ENCODE results near the gene TRIO.

Gene TRIO

DNA sequence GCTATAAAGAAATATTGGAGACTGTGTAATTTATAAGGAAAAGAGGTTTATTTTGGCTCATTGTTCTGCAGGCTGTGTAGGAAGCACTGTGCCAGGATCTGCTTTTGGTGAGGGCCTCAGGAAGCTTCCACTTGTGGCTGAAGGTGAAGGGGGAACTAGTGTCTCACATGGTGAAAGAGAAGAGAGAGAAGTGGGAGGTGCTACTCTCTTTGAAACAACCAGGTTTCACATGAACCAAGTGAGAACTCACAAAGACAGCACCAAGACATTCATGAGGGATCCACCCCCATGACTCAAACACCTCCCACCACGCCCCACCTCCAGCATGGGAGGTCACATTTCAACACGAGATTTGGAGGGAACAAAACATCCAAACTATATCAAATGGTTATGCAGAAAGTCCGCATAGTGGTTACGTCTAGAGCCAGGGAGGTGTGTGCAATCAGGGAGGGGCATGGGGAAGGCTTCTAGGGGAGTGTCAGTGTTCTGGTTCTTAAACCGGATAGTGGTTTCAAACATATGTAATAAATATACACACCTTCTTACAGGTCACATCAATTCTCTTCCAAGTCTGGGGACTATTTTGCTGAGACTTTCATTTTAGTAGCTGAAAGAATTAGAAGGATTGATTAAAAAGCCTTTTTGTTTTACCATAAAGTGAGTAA is 113.0 kb downstream of the TRIO start:
- H3K4ac ChIP-seq (ENCODE audit: low read length): no peak overlapping the region
- H3K9ac ChIP-seq (ENCODE audit: low read depth, low read length, poor library complexity): no peak overlapping the region
- H2BK15ac ChIP-seq (ENCODE audit: low read length): no peak overlapping the region
- H3K14ac ChIP-seq (ENCODE audit: low read length): no peak overlapping the region
- H3K4me1 ChIP-seq (ENCODE audit: control insufficient read depth in 2 of 2, insufficient read depth in 1 of 2, low read depth in 1 of 2, low read length in 2 of 2): peaks cover 0 to 27% of the 10 kb centered on the region in 2 donors
- peaks cover 11% of the 10 kb centered on the region for H3K79me1 ChIP-seq (ENCODE audit: low read depth, low read length)
- no peak overlapping the region for H2BK5ac ChIP-seq (ENCODE audit: low read length)
- H3K4me3 ChIP-seq (ENCODE audit: low read length in 2 of 2): no peak overlapping the region
- H3K18ac ChIP-seq (ENCODE audit: low read length): no peak overlapping the region
- no peak overlapping the region for H3K4me2 ChIP-seq (ENCODE audit: insufficient read depth, low read length, poor library complexity, severe bottlenecking)
- H2AFZ ChIP-seq (ENCODE audit: low read length): no peak overlapping the region
- no peak overlapping the region for H4K8ac ChIP-seq (ENCODE audit: low read depth, low read length)
- H3K27ac ChIP-seq (replicated peaks; ENCODE audit: low read length): no peak overlapping the region
- no peak overlapping the region for H2AK5ac ChIP-seq (ENCODE audit: low read depth, low read length)
- H3K27me3 ChIP-seq (ENCODE audit: control insufficient read depth in 3 of 3, insufficient read depth in 3 of 3, low read depth in 1 of 3, low read length in 3 of 3): no peaks in the 10 kb centered on the region
- no CpG with 5 or more reads among the region's 5 CpGs for WGBS, 2 donors (ENCODE audit: extremely low coverage in 2 of 2, insufficient read length in 2 of 2, insufficient replicate concordance in 1 of 2)
- H4K91ac ChIP-seq (ENCODE audit: low read depth, low read length, poor library complexity): no peak overlapping the region
- peaks cover 3 to 64% of the 10 kb centered on the region in 2 donors for H3K9me3 ChIP-seq (replicated peaks in 1 of 2; ENCODE audit: control insufficient read depth in 2 of 2, insufficient read depth in 1 of 2, low read depth in 1 of 2, low read length in 2 of 2)
- H2BK120ac ChIP-seq (ENCODE audit: low read depth, low read length): no peak overlapping the region
- no peak overlapping the region for H3K23ac ChIP-seq (ENCODE audit: low read depth, low read length, poor library complexity)
- H3K36me3 ChIP-seq (replicated peaks in 1 of 2; ENCODE audit: control insufficient read depth in 2 of 2, insufficient read depth in 2 of 2, low read length in 2 of 2): peaks cover 0 to 1% of the 10 kb centered on the region in 2 donors
- no peak for DNase-seq (ENCODE audit: low spot score)
- H2BK12ac ChIP-seq (ENCODE audit: low read length): no peak overlapping the region

DNA sequence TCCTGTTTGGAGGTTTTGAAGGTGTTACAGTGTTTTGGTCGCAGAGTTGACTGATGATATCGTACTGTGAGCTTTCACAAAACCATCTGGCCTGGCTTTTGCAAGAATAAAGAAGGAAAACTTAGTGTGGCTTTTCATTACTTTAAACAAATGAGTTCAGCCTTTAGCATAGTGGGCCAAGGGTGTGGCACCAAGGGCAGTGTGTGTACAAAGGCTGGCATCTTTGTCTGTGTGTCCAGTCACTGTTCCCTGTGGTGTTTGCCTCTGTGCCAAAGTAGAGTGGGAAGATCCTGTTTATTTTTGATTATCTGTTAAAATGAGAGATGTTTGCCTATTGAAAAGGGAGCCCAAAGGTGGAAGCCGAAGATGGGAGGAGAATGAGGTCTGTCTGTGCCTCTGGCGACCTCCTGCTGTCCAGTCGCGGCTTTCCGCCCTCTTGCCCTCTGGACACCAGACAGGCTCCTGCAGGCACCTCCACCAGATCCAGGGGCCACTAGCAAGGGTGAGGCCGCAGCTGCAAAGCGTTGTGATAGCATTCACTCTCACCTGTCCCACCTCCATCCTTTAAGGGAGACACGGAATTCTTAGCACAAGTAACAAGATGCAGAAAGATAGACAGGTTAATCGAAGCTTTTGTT is 113.7 kb downstream of the TRIO start:
- H3K23ac ChIP-seq (ENCODE audit: low read depth, low read length, poor library complexity): no peak overlapping the region

DNA sequence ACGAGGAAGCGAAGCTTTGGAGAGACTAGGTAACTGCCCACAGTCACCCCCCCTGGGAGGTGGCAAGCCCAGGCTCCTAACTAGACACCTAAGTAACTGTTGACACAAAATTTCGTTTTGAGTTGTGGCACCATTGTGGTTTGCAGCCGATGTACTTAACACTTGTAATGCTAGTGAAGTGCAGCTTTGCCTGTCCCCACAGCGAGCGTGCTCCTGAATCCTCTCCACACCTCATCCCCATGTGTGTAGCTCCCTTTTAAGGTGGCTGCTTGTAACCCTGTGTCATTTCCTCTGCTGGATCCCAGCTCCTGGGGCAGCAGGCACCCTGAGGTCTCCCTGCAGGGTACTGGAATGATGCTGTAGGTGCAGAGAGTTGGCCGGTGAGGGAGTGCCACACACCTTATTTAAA is 114.9 kb downstream of the TRIO start:
- Histone ChIP-seq H3K9me3 (replicated peaks in 1 of 2; ENCODE audit: control insufficient read depth in 2 of 2, insufficient read depth in 1 of 2, low read depth in 1 of 2, low read length in 2 of 2) (peaks cover 3 to 53% of the 10 kb centered on the region in 2 donors), H3K4me1 (ENCODE audit: control insufficient read depth in 2 of 2, insufficient read depth in 1 of 2, low read depth in 1 of 2, low read length in 2 of 2) (peaks cover 0 to 27% of the 10 kb centered on the region in 2 donors), H3K4me2 (ENCODE audit: insufficient read depth, low read length, poor library complexity, severe bottlenecking) (no peak overlapping the region), H2AFZ (ENCODE audit: low read length) (no peak overlapping the region), H2BK15ac (ENCODE audit: low read length) (no peak overlapping the region), H3K36me3 (replicated peaks in 1 of 2; ENCODE audit: control insufficient read depth in 2 of 2, insufficient read depth in 2 of 2, low read length in 2 of 2) (no peaks in the 10 kb centered on the region), H3K4ac (ENCODE audit: low read length) (no peak overlapping the region), H3K9ac (ENCODE audit: low read depth, low read length, poor library complexity) (no peak overlapping the region), H2BK12ac (ENCODE audit: low read length) (no peak overlapping the region), H3K27me3 (ENCODE audit: control insufficient read depth in 3 of 3, insufficient read depth in 3 of 3, low read depth in 1 of 3, low read length in 3 of 3) (no peaks in the 10 kb centered on the region), H2BK120ac (ENCODE audit: low read depth, low read length) (no peak overlapping the region), H3K4me3 (ENCODE audit: low read length in 2 of 2) (peak overlapping the region in 1 of 2 donors; percentile 52), H3K27ac (replicated peaks; ENCODE audit: low read length) (no peak overlapping the region), H3K79me1 (ENCODE audit: low read depth, low read length) (peaks cover 9% of the 10 kb centered on the region), H3K14ac (ENCODE audit: low read length) (no peak overlapping the region), H3K23ac (ENCODE audit: low read depth, low read length, poor library complexity) (no peak overlapping the region), H2AK5ac (ENCODE audit: low read depth, low read length) (no peak overlapping the region), H2BK5ac (ENCODE audit: low read length) (no peak overlapping the region), H3K18ac (ENCODE audit: low read length) (peak overlapping the region; percentile 19), H4K8ac (ENCODE audit: low read depth, low read length) (no peak overlapping the region), H4K91ac (ENCODE audit: low read depth, low read length, poor library complexity) (no peak overlapping the region)
- WGBS, 2 donors (ENCODE audit: extremely low coverage in 2 of 2, insufficient read length in 2 of 2, insufficient replicate concordance in 1 of 2): no CpG with 5 or more reads among the region's 7 CpGs
- no peak for DNase-seq (ENCODE audit: low spot score)

More for the DNA sequence above, 113.7 kb downstream of the TRIO start:
- no peak overlapping the region for H3K27ac ChIP-seq (replicated peaks; ENCODE audit: low read length)
- H3K4me3 ChIP-seq (ENCODE audit: low read length in 2 of 2): no peak overlapping the region
- no CpG with 5 or more reads among the region's 11 CpGs for WGBS, 2 donors (ENCODE audit: extremely low coverage in 2 of 2, insufficient read length in 2 of 2, insufficient replicate concordance in 1 of 2)
- H2AK5ac ChIP-seq (ENCODE audit: low read depth, low read length): no peak overlapping the region
- no peak overlapping the region for H3K9ac ChIP-seq (ENCODE audit: low read depth, low read length, poor library complexity)
- H3K18ac ChIP-seq (ENCODE audit: low read length): no peak overlapping the region
- peaks cover 0 to 26% of the 10 kb centered on the region in 2 donors for H3K4me1 ChIP-seq (ENCODE audit: control insufficient read depth in 2 of 2, insufficient read depth in 1 of 2, low read depth in 1 of 2, low read length in 2 of 2)
- H3K4ac ChIP-seq (ENCODE audit: low read length): no peak overlapping the region
- no peak overlapping the region for H2AFZ ChIP-seq (ENCODE audit: low read length)
- no peak overlapping the region for H4K91ac ChIP-seq (ENCODE audit: low read depth, low read length, poor library complexity)
- H2BK120ac ChIP-seq (ENCODE audit: low read depth, low read length): no peak overlapping the region
- H3K9me3 ChIP-seq (replicated peaks in 1 of 2; ENCODE audit: control insufficient read depth in 2 of 2, insufficient read depth in 1 of 2, low read depth in 1 of 2, low read length in 2 of 2): peaks cover 3 to 64% of the 10 kb centered on the region in 2 donors
- H3K4me2 ChIP-seq (ENCODE audit: insufficient read depth, low read length, poor library complexity, severe bottlenecking): no peak overlapping the region
- H2BK5ac ChIP-seq (ENCODE audit: low read length): no peak overlapping the region
- no peak for DNase-seq (ENCODE audit: low spot score)
- no peak overlapping the region for H3K14ac ChIP-seq (ENCODE audit: low read length)
- peaks cover 0 to 1% of the 10 kb centered on the region in 2 donors for H3K36me3 ChIP-seq (replicated peaks in 1 of 2; ENCODE audit: control insufficient read depth in 2 of 2, insufficient read depth in 2 of 2, low read length in 2 of 2)
- no peak overlapping the region for H2BK12ac ChIP-seq (ENCODE audit: low read length)
- H2BK15ac ChIP-seq (ENCODE audit: low read length): no peak overlapping the region
- H4K8ac ChIP-seq (ENCODE audit: low read depth, low read length): no peak overlapping the region
- no peaks in the 10 kb centered on the region for H3K27me3 ChIP-seq (ENCODE audit: control insufficient read depth in 3 of 3, insufficient read depth in 3 of 3, low read depth in 1 of 3, low read length in 3 of 3)
- peaks cover 9% of the 10 kb centered on the region for H3K79me1 ChIP-seq (ENCODE audit: low read depth, low read length)

DNA sequence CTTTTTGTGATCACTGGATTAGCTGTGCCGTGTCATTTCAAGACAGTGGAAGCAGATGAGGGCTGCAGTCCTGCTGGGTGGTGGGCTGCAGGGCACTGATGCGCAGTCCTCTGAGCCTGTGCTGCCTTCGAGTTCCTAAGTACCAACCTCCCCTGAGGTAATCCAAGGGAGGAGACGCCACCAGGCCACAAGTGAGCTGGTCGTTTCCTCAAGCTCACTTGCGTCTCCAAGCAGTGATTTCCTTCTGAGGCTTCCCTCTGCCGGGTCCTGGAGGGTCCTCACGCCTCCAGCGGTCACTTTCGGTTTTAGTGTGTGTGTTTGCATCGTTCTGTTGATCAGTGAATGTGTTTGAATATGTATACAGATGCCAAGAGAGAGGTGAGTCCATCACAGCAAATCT is 115.7 kb downstream of the TRIO start:
- H2BK15ac ChIP-seq (ENCODE audit: low read length): no peak overlapping the region

More for the DNA sequence above, 115.7 kb downstream of the TRIO start:
- Histone ChIP-seq H3K23ac (ENCODE audit: low read depth, low read length, poor library complexity) (no peak overlapping the region), H3K4me3 (ENCODE audit: low read length in 2 of 2) (no peak overlapping the region), H4K8ac (ENCODE audit: low read depth, low read length) (no peak overlapping the region), H2BK120ac (ENCODE audit: low read depth, low read length) (no peak overlapping the region), H2AK5ac (ENCODE audit: low read depth, low read length) (no peak overlapping the region), H4K91ac (ENCODE audit: low read depth, low read length, poor library complexity) (no peak overlapping the region), H3K4me2 (ENCODE audit: insufficient read depth, low read length, poor library complexity, severe bottlenecking) (no peak overlapping the region), H2BK12ac (ENCODE audit: low read length) (no peak overlapping the region), H3K27me3 (ENCODE audit: control insufficient read depth in 3 of 3, insufficient read depth in 3 of 3, low read depth in 1 of 3, low read length in 3 of 3) (no peaks in the 10 kb centered on the region), H2AFZ (ENCODE audit: low read length) (no peak overlapping the region), H2BK5ac (ENCODE audit: low read length) (no peak overlapping the region), H3K9ac (ENCODE audit: low read depth, low read length, poor library complexity) (no peak overlapping the region), H3K18ac (ENCODE audit: low read length) (no peak overlapping the region), H3K79me1 (ENCODE audit: low read depth, low read length) (peaks cover 9% of the 10 kb centered on the region), H3K9me3 (replicated peaks in 1 of 2; ENCODE audit: control insufficient read depth in 2 of 2, insufficient read depth in 1 of 2, low read depth in 1 of 2, low read length in 2 of 2) (peaks cover 3 to 45% of the 10 kb centered on the region in 2 donors), H3K14ac (ENCODE audit: low read length) (no peak overlapping the region), H3K36me3 (replicated peaks in 1 of 2; ENCODE audit: control insufficient read depth in 2 of 2, insufficient read depth in 2 of 2, low read length in 2 of 2) (no peaks in the 10 kb centered on the region), H3K4ac (ENCODE audit: low read length) (no peak overlapping the region), H3K4me1 (ENCODE audit: control insufficient read depth in 2 of 2, insufficient read depth in 1 of 2, low read depth in 1 of 2, low read length in 2 of 2) (peaks cover 4 to 30% of the 10 kb centered on the region in 2 donors), H3K27ac (replicated peaks; ENCODE audit: low read length) (no peak overlapping the region)
- DNase-seq (ENCODE audit: low spot score): peak; percentile 33
- no CpG with 5 or more reads among the region's 11 CpGs for WGBS, 2 donors (ENCODE audit: extremely low coverage in 2 of 2, insufficient read length in 2 of 2, insufficient replicate concordance in 1 of 2)

Data from neuronal stem cell (in vitro differentiated cells).